H54 (cell line): ENCODE data around the gene DCLK3.
A peak's percentile ranks its signal among the peaks of the same experiment; 100 is the strongest.

Source experiments
- DNase-seq: peaks from one replicate; pipeline ENCODE4 v3.0.0; 2011; ENCODE audit warnings: low spot score, mixed read lengths; ENCODE audit not compliant: insufficient read length
- FAIRE-seq: peaks from 3 replicates; lab custom pipeline; 2011; peaks lifted over from hg19 to GRCh38; lab: Jason Lieb, UNC
- POLR2A ChIP-seq: IDR thresholded peaks from 2 replicates; pipeline ENCODE4 v1.6.1; 2011; ENCODE audit warnings: low read depth, mild to moderate bottlenecking, low read length

The DCLK3 gene

DNA sequence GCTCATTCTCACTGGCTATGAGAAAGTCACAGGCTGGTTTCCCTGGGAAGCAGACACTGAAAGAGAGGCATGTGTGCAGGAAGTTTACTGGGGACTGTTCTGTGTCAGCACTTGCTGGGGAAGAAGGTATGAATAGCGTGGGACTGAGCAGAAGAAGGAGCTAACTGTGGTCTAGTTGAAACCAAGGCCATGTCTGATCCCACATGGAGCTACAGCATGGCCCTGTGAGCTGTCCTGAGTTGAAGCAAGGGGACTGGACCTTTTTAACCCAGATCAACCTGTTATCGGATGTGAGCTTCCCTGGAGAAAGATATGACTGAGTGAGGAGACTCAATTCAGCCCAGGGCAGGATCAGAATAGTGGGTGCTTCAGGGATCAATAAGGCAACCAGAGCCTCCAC lies 53.7 kb downstream of the DCLK3 start:
- DNase-seq (no peak), FAIRE-seq (no peak)
- TF ChIP-seq POLR2A = no peak

DNA sequence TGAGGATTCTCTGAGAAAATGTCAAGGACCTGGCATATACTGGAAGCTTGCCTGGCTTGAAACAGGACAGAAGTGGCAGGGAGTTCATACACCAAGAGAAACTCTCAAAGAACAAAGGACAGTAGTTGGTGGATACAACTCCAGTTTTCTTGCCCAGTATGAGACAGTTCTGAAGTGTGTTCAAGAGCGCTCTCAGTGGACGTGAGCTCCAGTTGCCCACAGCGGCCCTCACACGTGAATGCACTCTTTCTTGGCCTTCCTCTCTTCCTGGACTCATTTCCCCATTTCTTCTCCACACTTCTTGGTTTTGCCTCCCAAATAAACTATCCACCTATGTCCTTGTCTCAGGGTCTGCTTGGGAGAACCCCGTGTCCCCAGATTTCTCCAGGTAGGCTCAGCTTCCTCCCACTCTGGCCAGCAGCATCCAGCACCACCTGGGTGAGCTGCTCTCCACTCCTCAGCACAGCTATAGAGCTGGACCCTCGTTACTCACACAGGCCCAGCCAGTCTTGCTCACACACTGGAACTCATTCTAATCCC lies 54.5 kb downstream of the DCLK3 start:
- DNase-seq (no peak), FAIRE-seq (no peak)
- TF ChIP-seq POLR2A = no peak

DNA sequence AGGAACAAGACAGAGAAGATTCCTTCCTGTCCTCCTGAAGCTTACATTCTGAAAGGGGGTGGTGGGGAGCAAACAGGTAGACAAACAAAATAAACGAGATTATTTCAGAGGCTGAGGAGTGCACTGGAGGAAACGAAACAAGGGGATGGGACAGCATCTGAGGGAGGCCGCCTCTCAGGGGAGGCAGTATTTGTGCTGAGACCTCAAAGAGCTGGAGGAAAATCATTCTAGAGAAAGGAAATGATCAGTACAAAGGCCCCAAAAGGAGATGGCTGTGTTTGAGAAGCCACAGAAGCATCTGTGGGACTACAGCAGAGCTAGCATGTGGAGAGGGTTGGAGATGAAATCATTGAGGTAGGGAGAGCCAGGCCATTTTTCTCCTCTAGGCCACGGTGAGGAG lies 55.1 kb downstream of the DCLK3 start:
- DNase-seq (no peak), FAIRE-seq (no peak)
- no peak for TF ChIP-seq POLR2A

DNA sequence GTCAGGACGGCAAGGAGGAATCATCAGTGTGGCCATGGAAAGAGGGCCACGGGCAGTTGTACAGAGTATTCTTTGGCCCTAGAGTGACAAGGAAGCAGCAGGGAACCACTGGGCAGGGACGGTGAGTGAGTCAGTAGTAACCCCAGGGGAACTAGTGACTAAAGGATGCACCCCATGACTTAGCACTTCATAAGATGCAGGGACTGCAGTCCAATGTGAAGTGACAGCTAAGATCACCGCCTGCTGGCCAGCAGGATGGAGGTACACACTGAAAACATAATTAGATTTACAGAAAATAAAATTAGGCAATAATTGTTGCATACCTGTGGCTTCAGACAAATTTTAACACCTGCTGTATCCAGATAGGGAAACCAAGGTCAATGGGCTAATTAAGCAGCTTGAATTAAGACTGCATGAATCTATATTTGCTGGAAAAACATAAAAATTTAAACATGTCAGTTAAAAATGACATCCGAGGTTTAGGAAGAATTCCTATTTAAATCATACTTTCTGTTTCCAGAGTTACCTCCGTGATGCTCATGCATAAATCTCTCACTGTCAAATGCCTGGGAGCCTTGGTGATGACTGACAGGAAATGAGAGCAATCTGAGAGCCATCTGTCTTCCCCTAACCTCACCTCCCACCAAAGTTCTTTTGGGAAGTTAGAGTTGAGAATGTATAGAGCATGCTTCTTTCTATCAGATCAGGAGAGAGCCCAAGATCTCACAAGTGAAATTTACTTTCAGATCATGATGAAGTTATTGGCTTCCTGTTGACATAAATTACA lies 56.5 kb downstream of the DCLK3 start:
- no peak for TF ChIP-seq POLR2A
- DNase-seq (peak; percentile 78), FAIRE-seq (peak; percentile 96)

DNA sequence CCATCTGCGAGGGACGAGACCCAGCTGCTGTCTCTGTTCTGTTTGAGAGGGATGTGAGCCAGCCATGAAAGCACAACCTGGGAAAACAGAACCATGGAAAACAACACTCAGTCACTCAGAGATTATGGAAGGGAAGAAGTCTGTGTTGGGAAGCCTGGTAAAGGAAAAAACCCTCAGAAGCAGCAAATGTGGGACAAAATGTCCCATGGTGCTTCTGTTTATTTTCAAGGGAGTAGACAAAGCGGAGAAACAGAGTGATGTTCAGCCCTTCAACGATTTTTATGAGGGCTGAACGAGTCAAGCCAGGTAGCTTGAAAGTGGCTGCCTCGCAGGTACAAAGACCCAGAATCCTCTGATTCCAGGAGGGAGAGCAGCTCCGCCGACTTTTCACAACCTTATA lies 59.3 kb downstream of the DCLK3 start:
- no peak for TF ChIP-seq POLR2A
- no peak for FAIRE-seq
- no peak for DNase-seq

DNA sequence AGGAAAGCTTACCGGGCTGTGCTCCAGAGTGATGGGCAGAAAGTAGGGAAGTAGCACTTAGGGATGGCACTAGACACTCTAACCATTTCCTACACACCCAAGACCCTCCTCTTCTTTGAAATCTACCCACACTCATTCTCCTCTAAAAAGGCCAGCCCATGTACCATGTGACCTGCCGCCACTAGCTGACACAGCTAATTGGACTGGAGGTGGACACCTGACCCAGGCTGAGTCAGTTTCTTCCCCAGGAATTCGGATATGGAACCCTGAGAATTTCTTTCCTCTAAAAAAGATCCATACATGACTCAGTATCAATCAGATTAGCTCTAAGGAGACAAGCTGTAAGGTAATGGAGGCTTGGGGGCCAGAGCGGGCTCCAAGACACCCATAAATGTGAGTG lies 60.1 kb downstream of the DCLK3 start:
- FAIRE-seq (no peak), DNase-seq (no peak)
- TF ChIP-seq POLR2A = no peak

DNA sequence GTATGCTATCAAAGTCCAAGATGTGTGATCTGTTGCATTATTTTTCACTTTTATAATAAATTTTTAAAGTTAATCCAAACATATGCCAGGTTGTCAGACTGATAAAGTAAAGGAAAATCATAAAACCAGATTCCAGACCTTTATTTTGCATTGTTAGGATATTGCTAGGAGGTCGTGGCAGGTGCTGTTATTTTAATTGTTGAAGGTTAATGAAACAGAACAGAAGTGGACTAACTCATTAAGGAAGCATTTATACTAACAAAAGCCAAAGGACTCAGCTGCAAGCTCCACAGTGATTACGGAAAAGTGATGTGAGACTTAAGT lies 63.1 kb downstream of the DCLK3 start:
- DNase-seq (no peak), FAIRE-seq (no peak)
- no peak for TF ChIP-seq POLR2A

DNA sequence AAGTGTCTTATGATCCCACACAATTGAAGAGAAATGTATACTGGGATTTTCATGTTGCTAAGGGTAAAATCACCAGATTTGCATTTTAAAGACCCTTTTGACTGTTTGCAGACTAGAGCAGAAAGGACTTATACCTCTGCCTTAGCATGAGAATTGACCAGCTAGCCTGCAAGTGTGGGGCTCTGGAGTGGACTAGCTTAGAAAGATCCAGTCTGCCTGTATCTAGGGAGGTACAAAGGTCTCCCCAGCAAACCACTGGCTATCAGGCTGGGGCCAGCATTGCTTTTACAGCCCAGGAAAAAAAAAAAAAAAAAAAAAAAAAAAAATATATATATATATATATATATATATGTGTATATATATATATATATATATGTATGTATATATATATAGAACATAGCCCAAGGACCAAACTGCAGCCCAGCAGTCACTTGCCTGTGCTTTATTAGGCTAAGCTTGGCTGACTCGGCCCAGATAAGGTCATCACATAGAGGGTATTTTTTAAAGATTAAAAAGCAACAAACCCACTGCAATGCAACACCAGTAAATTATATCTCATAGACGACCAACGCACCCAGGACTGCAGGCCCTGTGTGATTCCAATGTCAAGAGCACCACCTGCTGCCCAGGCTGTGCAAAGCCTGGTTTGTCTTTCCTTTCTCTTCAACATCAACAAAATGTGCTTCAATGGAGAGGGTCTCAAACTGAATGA lies 63.7 kb downstream of the DCLK3 start:
- DNase-seq (no peak), FAIRE-seq (peak; percentile 62)
- TF ChIP-seq POLR2A = no peak

DNA sequence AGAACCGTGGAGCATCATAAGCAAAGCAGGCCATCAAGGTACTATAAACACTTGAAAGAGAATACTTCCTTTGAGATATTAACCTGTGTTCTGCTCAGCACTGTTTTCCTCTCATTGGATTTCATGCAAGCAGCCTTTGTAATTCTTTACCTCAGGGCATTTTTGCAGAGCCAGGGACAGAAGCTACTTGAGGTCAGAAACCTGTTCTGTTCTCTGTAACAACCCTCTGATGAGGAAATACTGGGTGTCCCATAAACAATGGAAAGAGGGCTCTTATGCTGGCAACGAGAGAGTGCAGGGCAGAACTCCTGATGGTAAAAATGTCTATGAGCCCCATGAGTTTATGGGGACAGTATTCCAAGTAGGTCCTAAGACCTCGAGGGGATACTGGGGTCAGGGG lies 66.0 kb downstream of the DCLK3 start:
- no peak for DNase-seq
- no peak for FAIRE-seq
- no peak for TF ChIP-seq POLR2A

DNA sequence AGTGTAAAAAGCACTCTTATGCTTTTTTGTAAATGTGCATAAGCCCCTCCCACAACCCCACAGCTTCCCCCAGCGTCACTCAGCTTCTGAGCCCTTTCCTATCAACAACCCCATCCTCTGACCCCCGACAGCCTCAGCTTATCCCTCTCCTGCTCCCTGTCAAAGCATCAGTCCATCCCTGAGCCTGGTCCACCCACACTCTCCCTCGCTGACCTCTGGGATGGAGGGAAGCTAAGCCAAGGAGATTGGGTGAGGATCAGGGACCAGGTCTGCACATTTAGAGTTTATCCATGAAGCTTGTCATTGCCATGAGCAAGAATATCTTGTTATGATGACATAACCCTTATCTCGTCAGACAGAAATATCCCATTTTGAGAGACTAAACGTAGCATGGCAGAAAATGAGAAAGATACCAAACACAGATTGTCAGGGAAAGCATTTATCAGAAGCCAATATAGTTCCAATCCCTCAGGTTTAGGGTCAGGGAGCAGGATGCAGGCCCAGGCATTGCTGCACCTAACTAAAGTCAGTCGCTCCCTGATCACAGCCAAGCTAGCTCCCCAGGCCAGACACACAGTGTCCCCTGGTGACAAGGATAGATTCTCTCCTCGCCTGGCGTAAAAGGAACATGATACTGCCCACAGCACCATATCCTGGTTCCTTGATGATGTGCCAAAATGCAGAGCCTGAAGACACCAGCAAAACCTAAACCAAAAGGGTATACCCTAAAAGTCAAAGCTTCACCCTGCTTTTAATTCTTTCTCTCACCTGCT lies 66.9 kb downstream of the DCLK3 start:
- no peak for FAIRE-seq
- TF ChIP-seq POLR2A = no peak
- DNase-seq = no peak

DNA sequence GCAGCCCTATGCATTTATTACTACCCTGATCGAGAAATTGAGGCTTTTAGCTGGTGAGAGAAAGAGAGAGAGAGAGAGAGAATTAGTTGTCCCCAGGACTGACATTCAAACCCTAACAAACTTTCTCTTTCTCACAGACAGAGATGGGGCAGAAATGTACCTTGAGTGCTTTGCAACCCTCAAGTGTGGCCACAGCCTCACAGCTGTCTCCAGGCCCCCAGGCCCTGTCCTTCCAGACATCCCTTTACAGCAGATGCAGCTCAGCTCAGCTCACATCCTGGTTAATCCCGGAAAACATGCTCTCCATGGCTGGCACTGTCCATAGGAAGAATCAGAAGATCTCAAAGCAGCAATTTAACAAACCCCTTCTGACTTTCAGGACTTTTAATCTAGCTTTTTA lies 67.6 kb downstream of the DCLK3 start:
- FAIRE-seq = no peak

DNA sequence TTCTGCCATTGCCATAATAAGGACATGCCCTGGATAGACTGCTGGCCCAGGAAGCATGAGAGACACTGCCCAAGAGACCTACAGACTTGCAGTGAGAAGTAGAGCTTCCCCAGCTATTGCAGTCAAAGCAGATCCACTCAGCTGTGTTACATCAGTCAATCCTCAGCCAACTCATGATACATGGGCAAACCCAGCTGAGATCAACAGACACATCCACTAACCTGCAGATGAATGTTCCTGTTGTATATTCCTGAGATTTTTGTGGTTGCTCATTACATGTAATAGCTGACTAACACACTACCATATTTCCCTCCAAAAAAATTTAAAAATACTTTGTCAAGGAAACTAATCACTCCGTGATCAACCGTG lies 68.6 kb downstream of the DCLK3 start:
- DNase-seq = no peak
- TF ChIP-seq POLR2A = no peak
- FAIRE-seq = no peak

More for the DNA sequence above, 67.6 kb downstream of the DCLK3 start:
- no peak for TF ChIP-seq POLR2A
- no peak for DNase-seq

DNA sequence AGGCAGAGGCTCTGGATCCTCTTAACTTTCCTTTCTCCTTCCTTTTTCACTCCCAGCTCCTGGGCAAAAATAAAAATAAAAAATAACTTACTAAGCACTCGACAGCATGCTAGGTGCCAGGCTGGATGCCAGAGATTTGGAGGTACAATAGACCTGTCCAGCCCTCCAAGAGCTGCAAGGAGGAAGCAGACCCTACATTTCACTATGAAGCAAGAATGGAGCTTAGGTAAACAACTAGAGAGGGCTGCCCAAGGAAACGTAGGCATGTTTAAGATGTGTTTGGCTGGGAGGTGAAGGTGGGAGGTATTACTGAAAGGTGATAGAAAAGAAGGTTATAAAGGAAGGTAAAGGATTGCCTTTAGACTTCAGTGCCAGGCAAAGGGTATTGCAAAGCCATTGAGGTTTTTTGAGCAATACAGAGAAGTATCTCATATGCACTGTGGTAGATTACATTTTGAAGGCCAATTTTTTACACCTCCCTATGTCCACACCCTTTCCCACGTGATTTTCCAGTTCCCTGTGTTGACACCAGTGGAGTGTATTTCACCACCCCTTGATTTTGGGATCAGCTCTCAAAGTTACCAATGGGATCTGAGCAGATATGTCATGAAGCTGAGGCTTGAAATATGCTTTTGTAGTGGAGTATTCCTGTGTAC lies 69.1 kb downstream of the DCLK3 start:
- FAIRE-seq = no peak
- no peak for TF ChIP-seq POLR2A
- no peak for DNase-seq

DNA sequence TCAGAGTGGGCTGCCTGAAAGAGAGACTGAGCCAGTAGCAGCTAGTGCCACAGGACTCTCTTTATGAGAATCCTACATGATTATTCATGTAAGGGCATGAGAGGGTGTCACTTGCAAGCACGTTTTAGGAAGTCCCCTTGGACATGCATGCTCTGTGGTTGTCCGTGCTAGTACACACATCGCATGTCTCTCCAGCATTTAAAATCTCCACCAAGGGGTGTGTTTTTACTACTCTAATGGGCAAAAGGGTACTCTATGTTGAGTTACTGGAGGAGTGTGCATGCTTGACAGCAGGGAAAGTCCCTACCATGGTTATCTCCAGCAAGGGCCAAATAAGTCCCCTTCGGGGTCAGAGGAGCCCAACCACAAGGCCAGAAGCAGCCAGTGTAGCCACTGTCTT lies 70.7 kb downstream of the DCLK3 start:
- FAIRE-seq (no peak), DNase-seq (no peak)
- TF ChIP-seq POLR2A = no peak

DNA sequence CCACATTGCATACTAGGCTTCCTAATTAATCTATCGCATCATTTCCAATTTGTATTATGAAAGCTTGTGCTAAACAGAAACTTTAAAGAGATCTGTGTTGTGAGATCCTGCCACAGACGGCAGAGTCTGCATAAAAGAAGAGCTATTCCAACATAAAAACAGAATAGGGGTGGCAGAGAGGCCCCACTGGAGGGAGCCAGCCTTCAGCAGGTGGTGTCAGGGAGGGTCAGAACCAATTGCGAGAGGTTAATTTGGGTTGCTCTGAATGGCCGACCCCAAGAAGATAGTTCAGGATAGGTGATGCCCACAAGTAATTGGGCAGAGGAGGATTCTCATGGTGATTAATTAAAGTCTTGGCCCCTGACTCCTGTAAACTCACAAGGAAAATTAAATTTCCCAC lies 74.8 kb downstream of the DCLK3 start:
- TF ChIP-seq POLR2A = no peak
- FAIRE-seq (no peak), DNase-seq (no peak)
